ENCODE data around the gene MAF.

The MAF gene

GRCh38 chr16:79554912-79555311 is 45.6 kb downstream of the MAF start:
- Histone ChIP-seq H3K27me3 (ENCODE audit: control insufficient read depth, insufficient read depth, low read length) (no peaks in the 10 kb centered on the region), H3K27ac (ENCODE audit: low read depth, low read length) (no peak overlapping the region), H3K4me1 (ENCODE audit: control insufficient read depth, insufficient read depth, low read length) (no peaks in the 10 kb centered on the region), H3K4me3 (ENCODE audit: low read length) (no peak overlapping the region), H3K36me3 (ENCODE audit: control insufficient read depth, insufficient read depth, low read length) (no peaks in the 10 kb centered on the region), H3K9ac (ENCODE audit: low read length) (no peak overlapping the region)

GRCh38 chr16:79550373-79550772 is 50.2 kb downstream of the MAF start:
- H3K4me1 ChIP-seq (ENCODE audit: control insufficient read depth, insufficient read depth, low read length): no peaks in the 10 kb centered on the region
- H3K4me3 ChIP-seq (ENCODE audit: low read length): no peak overlapping the region
- H3K27me3 ChIP-seq (ENCODE audit: control insufficient read depth, insufficient read depth, low read length): no peaks in the 10 kb centered on the region
- H3K9ac ChIP-seq (ENCODE audit: low read length): no peak overlapping the region
- H3K27ac ChIP-seq (ENCODE audit: low read depth, low read length): no peak overlapping the region
- no peaks in the 10 kb centered on the region for H3K36me3 ChIP-seq (ENCODE audit: control insufficient read depth, insufficient read depth, low read length)

GRCh38 chr16:79547085-79547484 is 53.5 kb downstream of the MAF start:
- H3K27ac ChIP-seq (ENCODE audit: low read depth, low read length): no peak overlapping the region
- H3K27me3 ChIP-seq (ENCODE audit: control insufficient read depth, insufficient read depth, low read length): no peaks in the 10 kb centered on the region
- H3K4me1 ChIP-seq (ENCODE audit: control insufficient read depth, insufficient read depth, low read length): no peaks in the 10 kb centered on the region
- no peaks in the 10 kb centered on the region for H3K36me3 ChIP-seq (ENCODE audit: control insufficient read depth, insufficient read depth, low read length)
- H3K4me3 ChIP-seq (ENCODE audit: low read length): no peak overlapping the region
- H3K9ac ChIP-seq (ENCODE audit: low read length): no peak overlapping the region
